SK-N-SH (cell line): ENCODE measurements around the gene RMI2. TPM values are rescaled to one million over a fixed set of nuclear protein-coding genes. Genes with fewer than 3 reads are reported as not detected.

Experiments used
- CTCF ChIA-PET: fragments of 300-600, 350-600 bp; formaldehyde crosslinking; extraction: SDS; loops from one replicate; lab custom pipeline; 2021; lab: Yijun Ruan, JAX
- POLR2A ChIA-PET: fragments of 350-600 bp; sonication (Branson Sonifier 250); formaldehyde crosslinking; extraction: SDS; loops from one replicate; lab custom pipeline; 2020; ENCODE audit warnings: antibody characterized with exemption, inconsistent platforms; lab: Yijun Ruan, JAX
- DNase-seq: peaks from one replicate; pipeline ENCODE4 v3.0.0; 2012
- H2AFZ ChIP-seq: fragments of 200-600 bp; sonication (generic); 2 replicates; pipeline ENCODE4 v1.8.1; 2016; ENCODE audit warnings: antibody characterized with exemption, mild to moderate bottlenecking, low read depth
- H3F3A ChIP-seq: fragments of 200-600 bp; sonication (generic); replicated peaks from 2 replicates; pipeline ENCODE3; 2016; ENCODE audit warnings: antibody characterized with exemption, mild to moderate bottlenecking; ENCODE audit not compliant: insufficient read depth
- H3K27ac ChIP-seq, 2 experiments: fragments of 200-500 bp in 1 of 2; fragments of 200-600 bp in 1 of 2; sonication (Bioruptor generic) in 1 of 2; sonication (generic), shearing (Covaris generic) in 1 of 2; 2 replicates each; pipeline versions ENCODE4 v1.5.1 to v1.6.1; 2014 to 2016; ENCODE audit warnings: low read depth in 2 of 2, inconsistent platforms in 1 of 2, low read length in 1 of 2, mild to moderate bottlenecking in 1 of 2, mixed read lengths in 1 of 2
- H3K27me3 ChIP-seq: fragments of 200-600 bp; sonication (generic), shearing (Covaris generic); 2 replicates; pipeline ENCODE4 v1.6.1; 2016; ENCODE audit warnings: mixed run types; ENCODE audit not compliant: insufficient read depth
- H3K36me3 ChIP-seq, 2 experiments: fragments of 200-500 bp in 1 of 2; fragments of 200-600 bp in 1 of 2; sonication (Bioruptor generic) in 1 of 2; sonication (generic) in 1 of 2; replicated peaks in 1 of 2; 2 replicates each; pipeline versions ENCODE3 to v1.5.1; 2014 to 2016; ENCODE audit warnings: low read length in 1 of 2, mild to moderate bottlenecking in 1 of 2; ENCODE audit not compliant: insufficient read depth in 2 of 2, control insufficient read depth in 1 of 2
- H3K4me1 ChIP-seq, 2 experiments: fragments of 200-500 bp in 1 of 2; fragments of 200-600 bp in 1 of 2; sonication (Bioruptor generic) in 1 of 2; sonication (generic), shearing (Covaris generic) in 1 of 2; 2 replicates each; pipeline versions ENCODE4 v1.5.1 to v1.6.1; 2014 to 2016; ENCODE audit warnings: low read depth in 1 of 2, low read length in 1 of 2, mixed run types in 1 of 2; ENCODE audit not compliant: insufficient read depth in 2 of 2, control insufficient read depth in 1 of 2
- H3K4me2 ChIP-seq: fragments of 200-600 bp; sonication (generic), shearing (Covaris generic); 2 replicates; pipeline ENCODE4 v1.6.1; 2017; ENCODE audit warnings: mixed run types
- H3K4me3 ChIP-seq, 2 experiments: fragments of 200-500 bp in 1 of 2; fragments of 200-600 bp in 1 of 2; sonication (Bioruptor generic) in 1 of 2; sonication (generic), shearing (Covaris generic) in 1 of 2; 2 replicates each; pipeline versions ENCODE4 v1.5.1 to v1.8.1; 2014 to 2016; ENCODE audit warnings: low read depth in 2 of 2, inconsistent platforms in 1 of 2, low read length in 1 of 2, mild to moderate bottlenecking in 1 of 2, mixed read lengths in 1 of 2, moderate library complexity in 1 of 2
- H3K79me2 ChIP-seq: fragments of 200-600 bp; sonication (generic); 2 replicates; pipeline ENCODE4 v1.8.1; 2017; ENCODE audit warnings: mild to moderate bottlenecking; ENCODE audit not compliant: insufficient read depth
- H3K9ac ChIP-seq: fragments of 200-600 bp; sonication (generic); 2 replicates; pipeline ENCODE4 v1.6.1; 2017; ENCODE audit warnings: mixed run types
- H3K9me2 ChIP-seq: fragments of 200-600 bp; sonication (generic); 2 replicates; pipeline ENCODE4 v1.6.1; 2017; ENCODE audit warnings: mixed run types
- H3K9me3 ChIP-seq: fragments of 200-600 bp; sonication (generic); 2 replicates; pipeline ENCODE4 v1.6.1; 2017; ENCODE audit warnings: mixed run types, mild to moderate bottlenecking, moderate library complexity
- H4K20me1 ChIP-seq: fragments of 200-600 bp; sonication (generic); 2 replicates; pipeline ENCODE4 v1.6.1; 2017; ENCODE audit warnings: mild to moderate bottlenecking, mixed run types; ENCODE audit not compliant: insufficient read depth
- CHD2 ChIP-seq: fragments of 150-350 bp; IDR thresholded peaks from 2 replicates; pipeline ENCODE4 v1.6.1; 2018; ENCODE audit warnings: low read length; ENCODE audit not compliant: partially characterized antibody
- CTCF ChIP-seq: fragments of 200-600 bp; sonication (generic); IDR thresholded peaks from 2 replicates; pipeline ENCODE4 v1.6.1; 2017; ENCODE audit warnings: antibody characterized with exemption, mild to moderate bottlenecking, moderate library complexity
- ELF1 ChIP-seq: IDR thresholded peaks from 2 replicates; pipeline ENCODE4 v1.4.0; 2012
- FOSL2 ChIP-seq: IDR thresholded peaks from 2 replicates; pipeline ENCODE4 v1.4.0; 2012; ENCODE audit warnings: low read depth, mild to moderate bottlenecking, moderate library complexity, borderline replicate concordance
- FOXM1 ChIP-seq: IDR thresholded peaks from 2 replicates; pipeline ENCODE4 v1.4.0; 2012; ENCODE audit warnings: low read depth, mild to moderate bottlenecking
- GABPA ChIP-seq: IDR thresholded peaks from 2 replicates; pipeline ENCODE4 v1.4.0; 2012; ENCODE audit warnings: low read depth, mild to moderate bottlenecking
- JUND ChIP-seq: IDR thresholded peaks from 2 replicates; pipeline ENCODE4 v1.4.0; 2012
- MEF2A ChIP-seq: IDR thresholded peaks from 2 replicates; pipeline ENCODE4 v1.4.0; 2012; ENCODE audit warnings: low read depth, borderline replicate concordance
- MXI1 ChIP-seq: IDR thresholded peaks from 2 replicates; pipeline ENCODE4 v1.6.1; 2012; ENCODE audit warnings: mild to moderate bottlenecking, low read depth, low read length, improper control_type of control experiment
- RAD21 ChIP-seq: IDR thresholded peaks from 2 replicates; pipeline ENCODE4 v1.6.1; 2012; ENCODE audit warnings: mild to moderate bottlenecking, low read length
- RCOR1 ChIP-seq: fragments of 150-350 bp; IDR thresholded peaks from 2 replicates; pipeline ENCODE4 v1.6.1; 2017; ENCODE audit warnings: antibody characterized with exemption, low read length
- REST ChIP-seq: IDR thresholded peaks from 2 replicates; pipeline ENCODE4 v1.6.1; 2012; ENCODE audit warnings: mild to moderate bottlenecking, low read depth, low read length, moderate library complexity
- RFX5 ChIP-seq: IDR thresholded peaks from 2 replicates; pipeline ENCODE4 v1.6.1; 2012; ENCODE audit warnings: mild to moderate bottlenecking, improper control_type of control experiment, low read length
- RXRA ChIP-seq: IDR thresholded peaks from 2 replicates; pipeline ENCODE4 v1.4.0; 2012; ENCODE audit warnings: low read depth, mild to moderate bottlenecking, borderline replicate concordance
- SMC3 ChIP-seq: IDR thresholded peaks from 2 replicates; pipeline ENCODE4 v1.6.1; 2012; ENCODE audit warnings: low read depth, low read length, improper control_type of control experiment
- TCF12 ChIP-seq: IDR thresholded peaks from 2 replicates; pipeline ENCODE4 v1.4.0; 2012
- WGBS: methylation state at CpG from one replicate; pipeline ENCODE4 v1.1.6; 2017; ENCODE audit warnings: low lambda C conversion rate; 5-methylcytosine and 5-hydroxymethylcytosine counted together
- polyA plus RNA-seq, 3 experiments: library from polyadenylated mRNA; depleted of rRNA; stranded (reverse); fragments of >200 nt; gene quantifications; 2 replicates each; pipeline ENCODE4 v1.2.3, GENCODE V29; 2012
- TF ChIP-seq, protein P1 (sequence below): IDR thresholded peaks from 2 replicates; pipeline ENCODE4 v1.4.0; 2012; ENCODE audit warnings: low read depth, borderline replicate concordance
- TF ChIP-seq, protein P2 (sequence below): IDR thresholded peaks from 2 replicates; pipeline ENCODE4 v1.4.0; 2012; ENCODE audit warnings: low read depth, borderline replicate concordance
- TF ChIP-seq, protein P3 (sequence below): fragments of 150-350 bp; IDR thresholded peaks from 2 replicates; pipeline ENCODE4 v1.6.1; 2017; ENCODE audit warnings: antibody characterized with exemption, low read length, low read depth, borderline replicate concordance
- TF ChIP-seq, protein P4 (sequence below): IDR thresholded peaks from 2 replicates; pipeline ENCODE4 v1.4.0; 2012; ENCODE audit warnings: low read depth

RMI2 gene
- polyA plus RNA-seq, 1 of the 3 experiments (the other 2 are of a cell fraction), result 8.5 TPM

DNA sequence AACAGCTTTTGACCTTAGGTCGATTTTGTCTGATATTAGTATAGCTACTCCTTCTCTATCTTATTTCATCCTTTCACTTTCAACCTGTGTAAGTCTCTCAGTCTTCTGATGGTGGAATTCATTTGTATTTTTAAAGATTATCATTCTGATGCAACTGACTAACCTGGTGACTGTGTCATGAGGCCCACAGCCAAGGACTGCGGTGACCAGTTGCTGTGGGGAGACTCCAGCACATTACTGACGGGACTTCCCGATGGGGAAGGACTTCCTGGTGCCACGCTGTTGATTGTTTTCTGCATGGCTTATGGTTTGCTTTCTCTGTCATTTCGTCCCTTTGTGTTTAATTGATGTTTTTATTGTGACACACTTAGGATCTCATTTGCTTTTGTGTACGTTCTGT, 34.2 kb downstream of the RMI2 start:
- DNase-seq, result no peak
- no peaks in the 10 kb centered on the region for H4K20me1 ChIP-seq
- no peaks in the 10 kb centered on the region for H3K9me3 ChIP-seq
- no peak overlapping the region for H3K9ac ChIP-seq
- H3K79me2 ChIP-seq, result no peaks in the 10 kb centered on the region
- no peak overlapping the region for H2AFZ ChIP-seq
- H3K4me2 ChIP-seq, result no peak overlapping the region
- no peaks in the 10 kb centered on the region for H3K27me3 ChIP-seq
- CTCF ChIA-PET, result interaction anchor here (1.0 to 2.7 kb wide), 3 partner anchors 8 to 416 kb away, joined by 4 to 8 read pairs (median 4); no protein-coding TSS in a partner anchor
- no peaks in the 10 kb centered on the region for H3K4me1 ChIP-seq
- TF ChIP-seq, protein P1, sequence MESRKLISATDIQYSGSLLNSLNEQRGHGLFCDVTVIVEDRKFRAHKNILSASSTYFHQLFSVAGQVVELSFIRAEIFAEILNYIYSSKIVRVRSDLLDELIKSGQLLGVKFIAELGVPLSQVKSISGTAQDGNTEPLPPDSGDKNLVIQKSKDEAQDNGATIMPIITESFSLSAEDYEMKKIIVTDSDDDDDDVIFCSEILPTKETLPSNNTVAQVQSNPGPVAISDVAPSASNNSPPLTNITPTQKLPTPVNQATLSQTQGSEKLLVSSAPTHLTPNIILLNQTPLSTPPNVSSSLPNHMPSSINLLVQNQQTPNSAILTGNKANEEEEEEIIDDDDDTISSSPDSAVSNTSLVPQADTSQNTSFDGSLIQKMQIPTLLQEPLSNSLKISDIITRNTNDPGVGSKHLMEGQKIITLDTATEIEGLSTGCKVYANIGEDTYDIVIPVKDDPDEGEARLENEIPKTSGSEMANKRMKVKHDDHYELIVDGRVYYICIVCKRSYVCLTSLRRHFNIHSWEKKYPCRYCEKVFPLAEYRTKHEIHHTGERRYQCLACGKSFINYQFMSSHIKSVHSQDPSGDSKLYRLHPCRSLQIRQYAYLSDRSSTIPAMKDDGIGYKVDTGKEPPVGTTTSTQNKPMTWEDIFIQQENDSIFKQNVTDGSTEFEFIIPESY, result no peak
- no peak for TF ChIP-seq FOSL2
- no peak for TF ChIP-seq TCF12
- TF ChIP-seq FOXM1, result no peak
- TF ChIP-seq, protein P2, sequence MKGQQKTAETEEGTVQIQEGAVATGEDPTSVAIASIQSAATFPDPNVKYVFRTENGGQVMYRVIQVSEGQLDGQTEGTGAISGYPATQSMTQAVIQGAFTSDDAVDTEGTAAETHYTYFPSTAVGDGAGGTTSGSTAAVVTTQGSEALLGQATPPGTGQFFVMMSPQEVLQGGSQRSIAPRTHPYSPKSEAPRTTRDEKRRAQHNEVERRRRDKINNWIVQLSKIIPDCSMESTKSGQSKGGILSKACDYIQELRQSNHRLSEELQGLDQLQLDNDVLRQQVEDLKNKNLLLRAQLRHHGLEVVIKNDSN, result no peak
- no peak for TF ChIP-seq SMC3
- no peak for TF ChIP-seq RFX5
- no peak for TF ChIP-seq JUND
- TF ChIP-seq, protein P3, sequence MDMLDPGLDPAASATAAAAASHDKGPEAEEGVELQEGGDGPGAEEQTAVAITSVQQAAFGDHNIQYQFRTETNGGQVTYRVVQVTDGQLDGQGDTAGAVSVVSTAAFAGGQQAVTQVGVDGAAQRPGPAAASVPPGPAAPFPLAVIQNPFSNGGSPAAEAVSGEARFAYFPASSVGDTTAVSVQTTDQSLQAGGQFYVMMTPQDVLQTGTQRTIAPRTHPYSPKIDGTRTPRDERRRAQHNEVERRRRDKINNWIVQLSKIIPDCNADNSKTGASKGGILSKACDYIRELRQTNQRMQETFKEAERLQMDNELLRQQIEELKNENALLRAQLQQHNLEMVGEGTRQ, result no peak
- TF ChIP-seq RAD21, result no peak
- TF ChIP-seq MXI1, result no peak
- TF ChIP-seq ELF1, result no peak
- no peak for TF ChIP-seq GABPA
- no peak for TF ChIP-seq CHD2
- TF ChIP-seq MEF2A, result no peak
- no peak for TF ChIP-seq REST
- TF ChIP-seq, protein P4, sequence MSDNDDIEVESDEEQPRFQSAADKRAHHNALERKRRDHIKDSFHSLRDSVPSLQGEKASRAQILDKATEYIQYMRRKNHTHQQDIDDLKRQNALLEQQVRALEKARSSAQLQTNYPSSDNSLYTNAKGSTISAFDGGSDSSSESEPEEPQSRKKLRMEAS, result no peak
- no peak for TF ChIP-seq RCOR1
- TF ChIP-seq CTCF, result no peak
- no peak for TF ChIP-seq RXRA
- H3K36me3 ChIP-seq, result no peaks in the 10 kb centered on the region
- H3K9me2 ChIP-seq, result no peaks in the 10 kb centered on the region
- no peaks in the 10 kb centered on the region for H3F3A ChIP-seq
- WGBS, result 76% methylated on average over 7 of the region's 7 CpGs
- POLR2A ChIA-PET, result no interaction called here
- H3K4me3 ChIP-seq, result no peak overlapping the region
- no peak overlapping the region for H3K27ac ChIP-seq
